Uterus (tissue), 2 donors: ENCODE measurements around the gene SPATA31E1.

Experiments
- POLR2A ChIP-seq, 2 donors: fragments of 450-650 bp; IDR thresholded peaks; one replicate each; pipeline ENCODE4 v1.6.1; 2016; ENCODE audit warnings: antibody characterized with exemption in 2 of 2, mild to moderate bottlenecking in 1 of 2, moderate library complexity in 1 of 2
- TF ChIP-seq, protein P1 (sequence below), 4 experiments: fragments of 200-600 bp in 2 of 4; fragments of 450-650 bp in 2 of 4; sonication (generic) in 2 of 4; IDR thresholded peaks; one replicate each; pipeline ENCODE4 v1.5.1; 2016 to 2019; ENCODE audit warnings: antibody characterized with exemption in 4 of 4, mild to moderate bottlenecking in 2 of 4, moderate library complexity in 1 of 4

GRCh38 chr9:87909310-87910041, 26.8 kb downstream of the SPATA31E1 start:
- TF ChIP-seq, protein P1, sequence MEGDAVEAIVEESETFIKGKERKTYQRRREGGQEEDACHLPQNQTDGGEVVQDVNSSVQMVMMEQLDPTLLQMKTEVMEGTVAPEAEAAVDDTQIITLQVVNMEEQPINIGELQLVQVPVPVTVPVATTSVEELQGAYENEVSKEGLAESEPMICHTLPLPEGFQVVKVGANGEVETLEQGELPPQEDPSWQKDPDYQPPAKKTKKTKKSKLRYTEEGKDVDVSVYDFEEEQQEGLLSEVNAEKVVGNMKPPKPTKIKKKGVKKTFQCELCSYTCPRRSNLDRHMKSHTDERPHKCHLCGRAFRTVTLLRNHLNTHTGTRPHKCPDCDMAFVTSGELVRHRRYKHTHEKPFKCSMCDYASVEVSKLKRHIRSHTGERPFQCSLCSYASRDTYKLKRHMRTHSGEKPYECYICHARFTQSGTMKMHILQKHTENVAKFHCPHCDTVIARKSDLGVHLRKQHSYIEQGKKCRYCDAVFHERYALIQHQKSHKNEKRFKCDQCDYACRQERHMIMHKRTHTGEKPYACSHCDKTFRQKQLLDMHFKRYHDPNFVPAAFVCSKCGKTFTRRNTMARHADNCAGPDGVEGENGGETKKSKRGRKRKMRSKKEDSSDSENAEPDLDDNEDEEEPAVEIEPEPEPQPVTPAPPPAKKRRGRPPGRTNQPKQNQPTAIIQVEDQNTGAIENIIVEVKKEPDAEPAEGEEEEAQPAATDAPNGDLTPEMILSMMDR (IDR thresholded peaks at IDR 0.05) = no peak
- TF ChIP-seq POLR2A (IDR thresholded peaks at IDR 0.05) = no peak
